Activated T-cell treated with anti-CD3 and anti-CD28 coated beads, Interleukin-2, amount 50 U/mL, for 24 hours (primary cell): Measurements from ENCODE around the gene TMEM192.
"Not testable (repeated sequence)": the region's sequence is repeated elsewhere in the genome, so short reads cannot be mapped to it uniquely, and the experiment has no call there.

Experiments used
- DNase-seq: peaks from one replicate; pipeline ENCODE4 v3.0.0-alpha.2; 2020
- H3K27ac Mint-ChIP-seq: 2 replicates; pipeline ENCODE4 v1.8.0; 2020; ENCODE audit warnings: mild to moderate bottlenecking, mixed read lengths
- H3K27me3 Mint-ChIP-seq: 2 replicates; pipeline ENCODE4 v1.8.0; 2020; ENCODE audit warnings: mixed read lengths
- H3K36me3 Mint-ChIP-seq: 2 replicates; pipeline ENCODE4 v1.8.0; 2020; ENCODE audit warnings: low read depth, mixed read lengths
- H3K4me1 Mint-ChIP-seq: 2 replicates; pipeline ENCODE4 v1.8.0; 2020; ENCODE audit warnings: low read depth, mixed read lengths
- H3K4me3 Mint-ChIP-seq: 2 replicates; pipeline ENCODE4 v1.8.0; 2020; ENCODE audit warnings: mild to moderate bottlenecking, moderate library complexity, mixed read lengths
- H3K9me3 Mint-ChIP-seq: 2 replicates; pipeline ENCODE4 v1.8.0; 2020; ENCODE audit warnings: mixed read lengths

TMEM192 gene

DNA sequence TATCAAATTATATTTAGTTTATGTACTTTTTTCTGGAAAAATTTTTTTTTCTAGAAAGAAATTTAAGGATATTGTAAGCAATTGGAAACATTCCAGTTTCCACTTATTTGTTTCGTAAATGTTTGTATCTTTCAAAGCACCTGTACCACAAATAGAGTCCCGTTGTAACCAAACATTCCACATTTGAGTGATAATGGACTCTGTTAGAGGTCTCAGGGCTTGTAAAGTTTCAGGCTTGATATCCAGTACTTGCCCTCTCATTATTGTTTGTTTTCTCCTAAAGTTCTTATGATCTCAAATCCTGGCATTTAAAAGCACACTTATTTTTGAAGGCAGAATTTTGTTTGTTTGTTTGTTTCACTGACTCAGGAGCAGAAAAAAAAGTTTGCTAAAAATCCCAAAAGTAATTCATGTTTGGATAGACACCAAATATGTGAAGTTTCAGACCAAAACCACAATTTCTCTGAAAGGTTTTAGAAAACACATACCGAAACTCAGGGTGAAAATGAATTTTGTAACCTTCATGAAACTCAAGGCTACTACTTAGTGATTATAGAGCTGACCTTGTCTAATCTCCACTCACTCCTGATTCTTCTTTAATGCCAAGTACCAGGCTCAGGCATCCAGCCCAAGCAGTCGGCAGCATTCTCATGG, 5.7 kb upstream of the TMEM192 start:
- H3K4me3 Mint-ChIP-seq, result no peak overlapping the region
- DNase-seq, result no peak
- no peaks in the 10 kb centered on the region for H3K36me3 Mint-ChIP-seq
- H3K27me3 Mint-ChIP-seq, result peaks cover 16% of the 10 kb centered on the region
- peaks cover 10% of the 10 kb centered on the region for H3K4me1 Mint-ChIP-seq
- H3K9me3 Mint-ChIP-seq, result no peaks in the 10 kb centered on the region
- H3K27ac Mint-ChIP-seq, result no peak overlapping the region

DNA sequence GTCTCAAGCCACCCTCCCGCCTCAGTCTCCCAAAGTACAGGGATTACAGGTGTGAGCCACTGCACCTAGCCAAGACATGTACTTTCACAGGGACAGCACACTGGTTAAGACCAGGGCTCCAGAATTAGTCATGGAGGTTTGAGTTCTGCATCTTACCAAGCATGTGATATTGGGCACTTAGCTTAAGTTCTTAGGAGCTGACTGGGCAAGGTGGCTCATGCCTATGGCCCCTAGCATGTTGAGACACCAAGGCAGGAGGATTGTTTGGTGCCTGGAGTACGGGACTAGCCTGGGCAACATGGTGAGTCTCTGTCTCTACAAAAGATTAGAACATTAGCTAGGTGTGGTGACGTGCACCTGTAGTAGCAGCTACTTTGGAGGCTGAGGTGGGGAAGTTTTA, 2.6 kb upstream of the TMEM192 start:
- peaks cover 16% of the 10 kb centered on the region for H3K36me3 Mint-ChIP-seq

DNA sequence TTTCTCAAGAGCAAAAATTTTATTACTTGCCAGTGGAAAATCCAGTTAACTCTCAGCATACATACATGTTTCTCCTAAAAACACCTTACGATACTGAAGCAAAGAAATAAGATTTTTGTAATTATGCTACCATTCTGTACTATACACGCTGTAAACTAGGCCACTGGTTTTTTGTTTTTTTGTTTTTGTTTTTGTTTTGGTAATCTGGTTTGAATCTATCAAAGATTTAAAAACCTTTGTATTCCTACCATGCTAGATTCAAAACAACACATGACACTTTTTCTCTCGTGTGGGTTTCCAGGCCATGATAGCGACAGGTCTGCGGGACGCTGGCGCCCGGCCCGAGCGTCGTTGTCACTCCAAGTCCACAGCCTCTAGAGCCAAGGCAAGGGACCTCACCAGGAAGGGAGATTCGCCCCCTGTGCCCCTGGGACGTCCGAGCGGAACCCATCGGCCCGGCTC, 723 bp downstream of the TMEM192 start:
- Mint-ChIP-seq H3K4me1 (peaks cover 21% of the 10 kb centered on the region), H3K36me3 (peaks cover 28% of the 10 kb centered on the region), H3K27me3 (peaks cover 5% of the 10 kb centered on the region), H3K4me3 (peak overlapping the region; percentile 96), H3K9me3 (no peaks in the 10 kb centered on the region), H3K27ac (peak overlapping the region; percentile 93)
- no peak for DNase-seq

More for the DNA sequence above, 2.6 kb upstream of the TMEM192 start:
- Mint-ChIP-seq H3K27me3 (peaks cover 11% of the 10 kb centered on the region), H3K9me3 (no peaks in the 10 kb centered on the region), H3K4me1 (peaks cover 23% of the 10 kb centered on the region), H3K27ac (no peak overlapping the region), H3K4me3 (no peak overlapping the region)
- DNase-seq, result no peak

DNA sequence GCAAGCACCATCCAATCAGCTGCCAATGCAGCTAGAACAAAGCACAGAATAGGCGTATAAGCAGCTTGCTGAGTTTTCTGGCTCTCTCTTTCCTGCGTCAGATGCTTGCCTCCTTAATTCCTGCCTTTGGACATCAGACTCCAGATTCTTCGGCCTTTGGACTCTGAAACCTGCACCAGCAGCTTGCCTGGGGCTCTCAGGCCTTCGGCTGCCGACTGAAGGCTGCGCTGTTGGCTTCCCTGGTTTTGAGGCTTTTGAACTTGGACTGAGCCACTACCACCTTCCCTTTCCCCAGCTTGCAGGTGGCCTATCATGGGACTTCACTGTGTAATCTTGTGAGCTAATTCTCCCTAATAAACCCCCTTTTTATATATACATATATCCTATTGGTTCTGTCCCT, 6.1 kb downstream of the TMEM192 start:
- H3K27me3 Mint-ChIP-seq, result no peaks in the 10 kb centered on the region

DNA sequence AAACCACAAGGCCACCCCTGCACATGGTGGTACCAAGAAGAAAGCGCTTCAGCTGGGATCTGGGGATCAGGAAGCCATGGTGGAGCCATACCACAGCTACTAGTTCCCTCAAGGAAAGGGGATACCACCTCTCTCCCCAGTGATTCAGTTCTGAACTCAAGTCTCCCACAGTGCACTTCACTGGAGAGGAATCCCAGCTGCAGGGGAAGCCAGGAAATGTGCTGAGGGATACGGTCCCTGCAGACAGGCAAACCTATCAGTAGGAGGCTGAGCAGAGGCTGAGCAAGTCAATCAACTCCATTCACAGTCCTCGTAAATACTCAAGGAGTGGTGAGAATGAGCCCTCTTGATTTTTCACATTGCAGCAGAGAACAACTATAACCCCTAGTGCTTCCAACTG, 11.0 kb downstream of the TMEM192 start:
- no peak overlapping the region for H3K27ac Mint-ChIP-seq

More for the DNA sequence above, 6.1 kb downstream of the TMEM192 start:
- Mint-ChIP-seq H3K4me3 (no peak overlapping the region), H3K36me3 (peaks cover 34% of the 10 kb centered on the region), H3K27ac (no peak overlapping the region), H3K4me1 (peaks cover 8% of the 10 kb centered on the region), H3K9me3 (no peaks in the 10 kb centered on the region)
- DNase-seq, result no peak

DNA sequence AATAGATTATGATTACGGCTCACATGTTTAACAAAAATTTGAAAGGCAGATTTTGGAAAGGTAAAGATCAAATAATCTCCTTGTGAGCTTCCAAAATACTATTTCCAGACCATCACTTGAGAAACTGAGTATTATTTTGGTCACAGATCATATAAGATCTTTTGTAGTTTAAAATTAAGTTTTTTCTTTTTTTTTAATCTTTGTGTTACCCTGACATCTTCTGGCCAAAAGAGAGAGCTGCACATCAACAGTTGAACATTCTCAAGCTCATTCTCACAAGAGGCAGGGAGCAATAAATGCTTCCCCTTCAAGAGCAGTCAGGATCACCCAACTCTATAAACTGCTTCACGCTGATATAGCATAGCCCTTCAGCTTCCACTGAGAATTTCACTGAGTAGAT, 15.9 kb downstream of the TMEM192 start:
- no peak for DNase-seq
- Mint-ChIP-seq H3K36me3 (peaks cover 66% of the 10 kb centered on the region), H3K27me3 (no peaks in the 10 kb centered on the region), H3K4me3 (no peak overlapping the region), H3K4me1 (no peaks in the 10 kb centered on the region), H3K27ac (no peak overlapping the region), H3K9me3 (no peaks in the 10 kb centered on the region)

More for the DNA sequence above, 11.0 kb downstream of the TMEM192 start:
- H3K27me3 Mint-ChIP-seq, result no peaks in the 10 kb centered on the region
- H3K36me3 Mint-ChIP-seq, result peaks cover 50% of the 10 kb centered on the region
- H3K4me1 Mint-ChIP-seq, result peaks cover 2% of the 10 kb centered on the region
- no peaks in the 10 kb centered on the region for H3K9me3 Mint-ChIP-seq
- DNase-seq, result no peak
- H3K4me3 Mint-ChIP-seq, result no peak overlapping the region

DNA sequence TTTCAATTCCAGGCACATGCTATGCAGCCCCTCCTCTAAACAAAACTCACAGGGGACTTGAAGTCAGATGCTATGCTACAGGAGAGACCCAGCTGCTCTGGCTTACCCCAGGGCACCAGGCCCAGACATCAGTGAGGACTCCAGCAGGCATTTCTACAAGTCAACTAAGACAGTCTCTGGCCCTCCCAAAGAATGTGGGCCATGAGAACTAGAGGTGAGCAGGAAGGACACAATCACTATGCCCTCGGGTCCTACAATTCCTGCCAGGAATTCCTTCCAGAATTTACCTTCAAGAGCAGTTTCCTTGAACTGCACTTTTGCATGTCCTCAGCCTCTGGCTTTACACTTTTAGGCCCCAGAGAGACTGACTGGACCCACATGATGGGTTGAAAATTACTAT, 17.4 kb downstream of the TMEM192 start:
- Mint-ChIP-seq H3K36me3 (peaks cover 62% of the 10 kb centered on the region), H3K27ac (no peak overlapping the region), H3K27me3 (no peaks in the 10 kb centered on the region), H3K4me3 (no peak overlapping the region), H3K9me3 (no peaks in the 10 kb centered on the region), H3K4me1 (no peaks in the 10 kb centered on the region)
- DNase-seq, result no peak

DNA sequence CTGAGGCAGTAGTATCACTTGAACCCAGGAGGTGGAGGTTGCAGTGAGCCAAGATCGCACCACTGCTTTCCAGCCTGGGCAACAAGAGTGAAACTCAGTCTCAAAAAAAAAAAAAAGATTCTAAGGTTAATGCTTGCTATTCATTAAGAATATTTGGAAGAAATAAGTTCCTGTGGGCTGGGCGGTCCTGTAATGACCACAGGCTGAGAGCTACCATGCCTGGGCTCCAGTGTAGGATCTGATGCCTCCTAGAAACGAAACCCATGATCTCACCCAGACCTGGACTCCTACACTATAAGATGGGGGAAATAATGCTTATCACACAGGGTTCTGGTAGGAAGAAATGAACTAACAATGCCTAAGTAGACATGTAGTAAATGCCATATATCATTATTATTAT, 17.8 kb downstream of the TMEM192 start:
- Mint-ChIP-seq H3K4me1 (no peaks in the 10 kb centered on the region), H3K27ac (no peak overlapping the region), H3K27me3 (no peaks in the 10 kb centered on the region), H3K4me3 (no peak overlapping the region), H3K36me3 (peaks cover 60% of the 10 kb centered on the region), H3K9me3 (no peaks in the 10 kb centered on the region)
- no peak for DNase-seq

DNA sequence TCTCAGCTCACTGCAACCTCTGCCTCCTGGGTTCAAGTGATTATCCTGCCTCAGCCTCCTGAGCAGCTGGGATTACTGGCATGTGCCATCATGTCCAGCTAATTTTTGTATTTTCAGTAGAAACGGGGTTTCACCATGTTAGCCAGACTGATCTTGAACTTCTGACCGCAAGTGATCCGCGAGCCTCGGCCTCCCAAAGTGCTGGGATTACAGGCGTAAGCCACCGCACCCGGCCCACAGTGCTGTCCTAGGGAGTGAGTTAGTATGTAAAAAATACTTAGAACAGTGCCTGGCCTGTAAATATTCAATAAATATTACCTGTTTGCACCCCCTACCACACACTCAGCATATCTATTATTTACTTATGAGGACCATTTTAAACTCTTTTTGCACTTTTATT, 20.5 kb downstream of the TMEM192 start:
- H3K27ac Mint-ChIP-seq, H3K9me3 Mint-ChIP-seq, H3K27me3 Mint-ChIP-seq, DNase-seq, H3K4me1 Mint-ChIP-seq, H3K4me3 Mint-ChIP-seq: not testable (repeated sequence)
- peaks cover 72% of the 10 kb centered on the region for H3K36me3 Mint-ChIP-seq

DNA sequence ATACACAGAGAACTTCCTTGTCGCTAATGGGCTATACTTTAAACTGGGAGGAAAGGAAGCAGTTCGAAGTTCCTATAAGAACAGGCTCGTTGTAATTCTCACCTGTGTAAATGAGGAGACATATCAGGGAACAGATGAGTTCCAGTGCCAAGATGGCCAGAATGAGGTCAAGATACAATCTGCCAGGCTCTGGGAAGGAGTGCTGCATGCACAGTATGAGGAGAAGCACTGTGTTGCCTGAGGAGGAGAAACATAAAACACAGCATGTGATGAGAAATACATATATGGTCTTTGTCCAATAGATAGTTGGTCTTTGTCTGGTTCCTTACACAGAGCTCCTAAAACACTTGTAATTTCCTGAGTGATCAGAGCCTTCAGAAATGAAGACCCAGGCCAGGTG, 24.3 kb downstream of the TMEM192 start:
- Mint-ChIP-seq H3K4me1 (no peaks in the 10 kb centered on the region), H3K27ac (no peak overlapping the region), H3K9me3 (no peaks in the 10 kb centered on the region), H3K27me3 (no peaks in the 10 kb centered on the region), H3K36me3 (peaks cover 82% of the 10 kb centered on the region), H3K4me3 (no peak overlapping the region)
- no peak for DNase-seq

DNA sequence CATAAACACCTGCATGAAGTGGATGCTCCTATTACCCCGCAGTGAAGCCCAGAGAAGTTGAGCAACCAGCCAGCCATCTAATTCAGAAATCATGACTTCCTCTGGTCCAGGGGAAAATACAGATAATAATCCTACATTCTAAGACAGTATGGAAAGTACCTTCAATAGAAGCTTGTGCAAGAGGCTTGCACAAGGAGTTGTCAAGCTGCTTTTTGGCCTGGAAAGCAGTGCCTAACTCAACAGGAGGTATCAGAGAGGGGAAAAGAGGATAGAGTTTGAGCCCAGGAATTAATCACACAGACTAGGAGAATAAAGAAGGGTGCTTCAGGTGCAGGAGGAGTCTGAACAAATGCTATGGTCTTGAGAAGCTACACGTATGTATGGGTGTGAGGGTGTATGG, 26.7 kb downstream of the TMEM192 start:
- DNase-seq, result no peak
- H3K27me3 Mint-ChIP-seq, result no peaks in the 10 kb centered on the region
- H3K4me1 Mint-ChIP-seq, result no peaks in the 10 kb centered on the region
- H3K9me3 Mint-ChIP-seq, result no peaks in the 10 kb centered on the region
- no peak overlapping the region for H3K27ac Mint-ChIP-seq
- peaks cover 67% of the 10 kb centered on the region for H3K36me3 Mint-ChIP-seq
- no peak overlapping the region for H3K4me3 Mint-ChIP-seq

DNA sequence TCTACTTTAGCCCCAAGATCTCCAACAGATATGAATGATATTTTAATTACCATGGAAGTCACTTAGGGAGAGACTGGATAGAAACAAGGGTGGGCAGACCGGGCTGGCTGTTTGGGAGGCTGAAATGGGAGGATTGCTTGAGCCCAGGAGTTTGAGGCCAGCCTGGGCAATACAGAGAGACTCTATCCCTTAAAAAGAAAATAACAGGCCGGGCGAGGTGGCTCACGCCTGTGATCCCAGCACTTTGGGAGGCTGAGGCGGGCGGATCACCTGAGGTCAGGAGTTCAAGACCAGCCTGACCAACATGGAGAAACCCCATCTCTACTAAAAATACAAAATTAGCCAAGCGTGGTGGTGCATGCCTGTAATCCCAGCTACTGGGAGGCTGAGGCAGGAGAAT, 27.9 kb downstream of the TMEM192 start:
- H3K4me1 Mint-ChIP-seq, H3K9me3 Mint-ChIP-seq, H3K4me3 Mint-ChIP-seq, H3K27ac Mint-ChIP-seq, H3K27me3 Mint-ChIP-seq, DNase-seq: not testable (repeated sequence)
- peaks cover 71% of the 10 kb centered on the region for H3K36me3 Mint-ChIP-seq

DNA sequence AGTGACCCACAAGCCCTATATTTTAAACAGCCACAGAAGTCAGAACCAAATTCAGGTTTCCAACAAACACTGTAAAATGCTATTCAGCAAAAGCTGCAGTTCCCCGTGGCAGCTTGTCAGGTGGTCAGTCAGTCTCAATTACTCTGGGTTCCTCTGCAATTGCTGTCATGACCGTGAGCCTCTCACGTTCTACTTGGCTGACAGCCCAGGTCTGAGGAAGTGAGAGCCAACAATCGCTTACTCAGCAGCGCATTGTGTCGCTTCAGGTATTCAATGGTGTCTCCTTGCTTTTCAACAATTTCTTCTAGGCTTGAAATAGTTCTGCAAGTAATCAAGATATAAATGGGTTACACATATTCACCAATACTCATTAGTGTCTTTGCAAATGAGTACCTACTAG, 33.2 kb downstream of the TMEM192 start:
- H3K27me3 Mint-ChIP-seq, result no peaks in the 10 kb centered on the region
- no peak for DNase-seq
- H3K9me3 Mint-ChIP-seq, result no peaks in the 10 kb centered on the region
- no peak overlapping the region for H3K27ac Mint-ChIP-seq
- H3K4me3 Mint-ChIP-seq, result no peak overlapping the region
- peaks cover 59% of the 10 kb centered on the region for H3K36me3 Mint-ChIP-seq
- no peaks in the 10 kb centered on the region for H3K4me1 Mint-ChIP-seq

DNA sequence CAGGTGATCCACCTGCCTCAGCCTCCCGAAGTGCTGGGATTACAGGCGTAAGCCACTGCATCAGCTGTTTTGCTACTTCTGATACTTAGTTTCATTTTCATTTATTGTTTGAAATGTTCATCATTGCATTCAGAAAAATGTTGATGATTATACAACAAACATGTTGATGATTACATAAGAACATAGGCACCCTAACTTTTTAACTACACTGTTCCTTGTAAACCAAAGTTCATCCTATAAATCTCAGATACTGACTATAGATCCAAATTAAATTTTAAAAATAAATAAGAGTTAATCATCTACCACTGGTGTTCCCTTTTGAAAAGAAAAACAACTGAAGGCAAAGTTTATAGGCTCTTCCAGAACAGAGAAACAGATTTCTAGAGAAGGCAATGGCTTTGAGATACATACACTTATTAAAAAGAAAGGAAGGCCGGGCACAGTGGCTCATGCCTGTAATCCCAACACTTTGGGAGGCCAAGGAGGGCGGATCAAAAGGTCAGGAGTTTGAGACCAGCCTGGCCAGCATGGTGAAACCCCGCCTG, 35.6 kb downstream of the TMEM192 start:
- H3K27ac Mint-ChIP-seq, result no peak overlapping the region
- H3K27me3 Mint-ChIP-seq, result no peaks in the 10 kb centered on the region
- H3K4me1 Mint-ChIP-seq, result no peaks in the 10 kb centered on the region
- DNase-seq, result no peak
- H3K36me3 Mint-ChIP-seq, result peaks cover 56% of the 10 kb centered on the region
- H3K9me3 Mint-ChIP-seq, result no peaks in the 10 kb centered on the region
- H3K4me3 Mint-ChIP-seq, result no peak overlapping the region

DNA sequence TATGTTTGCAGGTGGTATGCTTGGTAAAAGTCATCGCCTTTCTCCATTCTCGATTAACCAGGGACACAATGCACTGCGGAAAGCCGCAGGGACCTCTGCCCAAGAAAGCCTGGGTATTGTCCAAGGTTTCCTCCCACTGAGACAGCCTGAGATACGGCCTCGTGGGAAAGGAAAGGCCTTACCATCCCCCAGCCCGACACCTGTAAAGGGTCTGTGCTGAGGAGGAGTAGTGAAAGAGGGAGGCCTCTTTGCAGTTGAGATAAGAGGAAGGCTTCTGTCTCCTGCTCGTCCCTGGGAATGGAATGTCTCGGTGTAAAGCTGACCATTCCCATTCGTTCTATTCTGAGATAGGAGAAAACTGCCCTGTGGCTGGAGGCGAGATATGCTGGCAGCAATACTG, 39.3 kb downstream of the TMEM192 start:
- peaks cover 32% of the 10 kb centered on the region for H3K36me3 Mint-ChIP-seq
- not testable (repeated sequence) for H3K9me3 Mint-ChIP-seq

More for the DNA sequence above, 39.3 kb downstream of the TMEM192 start:
- not testable (repeated sequence) for H3K4me1 Mint-ChIP-seq, H3K27ac Mint-ChIP-seq, H3K4me3 Mint-ChIP-seq, H3K27me3 Mint-ChIP-seq, DNase-seq
